ENCODE data around the gene DEDD. TPM values are rescaled to one million over a fixed set of nuclear protein-coding genes. Genes with fewer than 3 reads are reported as not detected.

The DEDD gene
- total RNA-seq, 1 experiment from 2014 or later = 29.8 TPM

DNA sequence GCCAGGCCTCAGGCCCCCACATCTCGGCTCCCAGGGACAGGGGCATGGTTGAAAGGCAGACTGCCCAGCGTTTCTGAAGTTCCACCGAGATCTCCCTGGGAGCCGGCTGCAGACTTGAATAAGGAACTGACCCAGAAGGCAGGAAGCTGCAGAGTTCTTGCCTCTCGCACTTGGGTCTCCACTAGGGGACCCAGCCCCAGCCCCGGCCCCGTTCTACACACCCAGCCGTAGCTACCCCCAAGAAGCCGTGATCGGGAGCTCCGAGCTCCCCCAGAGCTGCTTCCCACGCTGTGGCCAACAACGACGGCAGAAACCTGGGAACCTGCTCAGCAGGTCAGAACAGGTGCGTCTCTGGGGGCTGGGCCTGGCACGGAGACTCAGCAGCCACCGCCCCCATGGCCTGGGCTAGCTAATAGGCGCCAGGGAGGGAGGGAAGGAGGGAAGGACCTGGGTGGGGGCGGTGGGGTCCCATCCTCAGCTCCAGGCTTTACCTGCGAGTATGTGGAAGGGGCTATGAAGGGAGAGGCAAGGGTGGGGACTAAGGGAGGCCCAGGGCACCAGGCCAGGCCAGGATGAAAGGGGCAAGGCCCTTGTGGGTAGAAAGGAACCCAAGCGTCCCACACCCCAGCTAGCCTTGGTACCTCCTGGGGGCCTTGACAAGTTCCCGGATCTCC is 43.1 kb downstream of the DEDD start, which contains the start of gene NECTIN4:
NECTIN4 (minus strand) TSS at position 308 of the 674 bp plus-strand sequence; CDS start at position 46, 262 bp downstream.
- POLR2A ChIA-PET (ENCODE audit: unreplicated experiment) = interaction anchor here (0.6 kb wide), 2 partner anchors 18 to 68 kb away, joined by 3 to 7 read pairs; partner anchors contain the start of gene F11R
- Histone ChIP-seq H3K36me3 (ENCODE audit: low read depth) (no peaks in the 10 kb centered on the region), H2AFZ (peak within 1 kb of the TSS; percentile 40; the same call in 1 of the 2 replicates), H3F3A (ENCODE audit: insufficient read depth, low read depth) (peaks cover 22% of the 10 kb centered on the region), H3K4me3 (peak within 1 kb of the TSS; percentile 61), H3K4me2 (peak within 1 kb of the TSS; percentile 92), H3K9me2 (ENCODE audit: insufficient read depth) (no peaks in the 10 kb centered on the region), H3K27ac (peak within 1 kb of the TSS; percentile 86), H3K79me2 (ENCODE audit: low read depth) (peaks cover 41% of the 10 kb centered on the region), H4K20me1 (ENCODE audit: insufficient read depth) (no peaks in the 10 kb centered on the region), H3K4me1 (replicated peaks; ENCODE audit: insufficient read depth) (peaks cover 90% of the 10 kb centered on the region), H3K9me3 (ENCODE audit: insufficient read depth, low read depth) (no peaks in the 10 kb centered on the region), H3K27me3 (ENCODE audit: insufficient read depth, low read depth) (no peaks in the 10 kb centered on the region)
- BruUV-seq (replicated peaks) = no TSS peak
- CTCF ChIA-PET = interaction anchor here (0.6 to 0.8 kb wide), 3 partner anchors 47 to 97 kb away, joined by 3 to 6 read pairs (median 3); partner anchors contain the start of gene F11R
- intact Hi-C loops (cut with micrococcal nuclease; ENCODE audit: unreplicated experiment) = no loop called here
- TF ChIP-seq, protein P1, sequence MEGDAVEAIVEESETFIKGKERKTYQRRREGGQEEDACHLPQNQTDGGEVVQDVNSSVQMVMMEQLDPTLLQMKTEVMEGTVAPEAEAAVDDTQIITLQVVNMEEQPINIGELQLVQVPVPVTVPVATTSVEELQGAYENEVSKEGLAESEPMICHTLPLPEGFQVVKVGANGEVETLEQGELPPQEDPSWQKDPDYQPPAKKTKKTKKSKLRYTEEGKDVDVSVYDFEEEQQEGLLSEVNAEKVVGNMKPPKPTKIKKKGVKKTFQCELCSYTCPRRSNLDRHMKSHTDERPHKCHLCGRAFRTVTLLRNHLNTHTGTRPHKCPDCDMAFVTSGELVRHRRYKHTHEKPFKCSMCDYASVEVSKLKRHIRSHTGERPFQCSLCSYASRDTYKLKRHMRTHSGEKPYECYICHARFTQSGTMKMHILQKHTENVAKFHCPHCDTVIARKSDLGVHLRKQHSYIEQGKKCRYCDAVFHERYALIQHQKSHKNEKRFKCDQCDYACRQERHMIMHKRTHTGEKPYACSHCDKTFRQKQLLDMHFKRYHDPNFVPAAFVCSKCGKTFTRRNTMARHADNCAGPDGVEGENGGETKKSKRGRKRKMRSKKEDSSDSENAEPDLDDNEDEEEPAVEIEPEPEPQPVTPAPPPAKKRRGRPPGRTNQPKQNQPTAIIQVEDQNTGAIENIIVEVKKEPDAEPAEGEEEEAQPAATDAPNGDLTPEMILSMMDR (conservative IDR thresholded peaks at IDR 0.05) = no peak
- no peak for TF ChIP-seq EZH2 (IDR thresholded peaks at IDR 0.05; ENCODE audit: low read depth)
- DNase-seq = peak; percentile 78 to 81

DNA sequence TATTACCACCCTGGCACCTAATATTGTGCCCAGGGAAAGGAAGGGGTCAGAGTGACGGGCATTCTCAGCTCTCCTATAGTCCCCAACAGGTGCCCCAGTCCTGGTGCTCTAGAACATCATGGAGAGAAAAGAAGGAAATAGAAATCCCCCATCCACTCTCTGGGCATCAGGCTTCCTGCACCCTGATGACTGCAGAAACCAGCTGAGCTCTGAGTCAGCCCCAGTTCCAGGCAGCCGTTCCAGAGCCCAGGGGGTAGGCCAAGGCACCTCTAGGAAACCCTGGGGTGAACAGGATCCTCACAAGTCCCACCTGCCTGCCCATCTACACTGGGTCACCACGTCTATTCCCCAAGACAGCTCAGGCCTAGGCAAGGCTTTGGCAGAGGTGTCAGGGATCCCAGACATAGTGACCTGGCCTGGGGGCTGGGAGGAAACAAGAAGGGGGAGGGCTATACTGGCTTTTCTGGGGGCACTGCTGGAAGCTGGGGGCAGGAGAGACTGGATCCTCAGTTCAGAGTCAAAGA is 43.8 kb downstream of the DEDD start:
- DNase-seq = peak; percentile 47 to 75
- POLR2A ChIA-PET (ENCODE audit: unreplicated experiment) = no interaction called here
- intact Hi-C loops (cut with micrococcal nuclease; ENCODE audit: unreplicated experiment) = no loop called here
- BruUV-seq (replicated peaks) = no TSS peak
- Histone ChIP-seq H3K79me2 (ENCODE audit: low read depth) (peaks cover 47% of the 10 kb centered on the region), H3K4me2 (peak overlapping the region; percentile 92), H3F3A (ENCODE audit: insufficient read depth, low read depth) (peaks cover 29% of the 10 kb centered on the region), H3K9me2 (ENCODE audit: insufficient read depth) (no peaks in the 10 kb centered on the region), H4K20me1 (ENCODE audit: insufficient read depth) (no peaks in the 10 kb centered on the region), H3K4me3 (peak overlapping the region; percentile 61), H2AFZ (no peak overlapping the region), H3K27me3 (ENCODE audit: insufficient read depth, low read depth) (no peaks in the 10 kb centered on the region), H3K27ac (peak overlapping the region; percentile 86), H3K4me1 (replicated peaks; ENCODE audit: insufficient read depth) (peaks cover 96% of the 10 kb centered on the region), H3K9me3 (ENCODE audit: insufficient read depth, low read depth) (no peaks in the 10 kb centered on the region), H3K36me3 (ENCODE audit: low read depth) (no peaks in the 10 kb centered on the region)
- CTCF ChIA-PET = interaction anchor here (0.5 kb wide), 1 partner anchor 39 kb away, joined by 13 read pairs; no protein-coding TSS in a partner anchor
- TF ChIP-seq, protein P1 (conservative IDR thresholded peaks at IDR 0.05) = no peak
- no peak for TF ChIP-seq EZH2 (IDR thresholded peaks at IDR 0.05; ENCODE audit: low read depth)

DNA sequence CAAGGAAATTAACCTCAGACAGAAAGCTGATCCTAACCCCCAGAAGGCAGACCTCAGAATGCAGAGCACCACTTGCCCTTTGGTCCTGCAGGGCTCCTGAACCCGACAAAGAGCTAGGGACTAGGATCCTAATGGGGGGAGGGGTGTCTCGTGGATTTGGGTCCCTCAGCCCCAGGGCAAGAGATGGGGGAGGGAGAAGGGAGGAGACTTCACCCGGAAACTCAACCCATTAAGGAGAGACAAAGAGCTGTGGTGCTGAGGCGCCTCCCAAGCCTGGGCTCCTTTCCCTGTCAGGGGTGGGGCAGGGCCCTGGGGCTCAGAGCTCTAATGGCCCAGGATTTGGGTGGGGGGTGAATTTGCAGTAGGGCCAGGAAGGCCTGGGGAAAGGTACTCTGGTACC is 46.0 kb downstream of the DEDD start:
- H3K79me2 ChIP-seq (ENCODE audit: low read depth) = peaks cover 56% of the 10 kb centered on the region
- H3K4me2 ChIP-seq = peak overlapping the region; percentile 92
- DNase-seq = no peak
- H3K27ac ChIP-seq = peak overlapping the region; percentile 34
- no peaks in the 10 kb centered on the region for H3K36me3 ChIP-seq (ENCODE audit: low read depth)
- H4K20me1 ChIP-seq (ENCODE audit: insufficient read depth) = no peaks in the 10 kb centered on the region
- no peak overlapping the region for H2AFZ ChIP-seq
- POLR2A ChIA-PET (ENCODE audit: unreplicated experiment) = interaction anchor here (0.5 kb wide), 1 partner anchor 371 kb away, joined by 3 read pairs; no protein-coding TSS in a partner anchor
- peaks cover 37% of the 10 kb centered on the region; the same call in 1 of the 2 replicates for H3F3A ChIP-seq (ENCODE audit: insufficient read depth, low read depth)
- CTCF ChIA-PET = no interaction called here
- TF ChIP-seq, protein P1 (conservative IDR thresholded peaks at IDR 0.05) = no peak
- no peak for TF ChIP-seq EZH2 (IDR thresholded peaks at IDR 0.05; ENCODE audit: low read depth)
- no TSS peak for BruUV-seq (replicated peaks)
- peaks cover 94% of the 10 kb centered on the region for H3K4me1 ChIP-seq (replicated peaks; ENCODE audit: insufficient read depth)
- peak overlapping the region; percentile 7; the same call in 1 of the 2 replicates for H3K4me3 ChIP-seq
- intact Hi-C loops (cut with micrococcal nuclease; ENCODE audit: unreplicated experiment) = no loop called here
- H3K27me3 ChIP-seq (ENCODE audit: insufficient read depth, low read depth) = no peaks in the 10 kb centered on the region
- no peaks in the 10 kb centered on the region for H3K9me2 ChIP-seq (ENCODE audit: insufficient read depth)
- H3K9me3 ChIP-seq (ENCODE audit: insufficient read depth, low read depth) = no peaks in the 10 kb centered on the region

Measured in PC-9 (cell line).